ENCODE data around the gene TTC9C.

DNA sequence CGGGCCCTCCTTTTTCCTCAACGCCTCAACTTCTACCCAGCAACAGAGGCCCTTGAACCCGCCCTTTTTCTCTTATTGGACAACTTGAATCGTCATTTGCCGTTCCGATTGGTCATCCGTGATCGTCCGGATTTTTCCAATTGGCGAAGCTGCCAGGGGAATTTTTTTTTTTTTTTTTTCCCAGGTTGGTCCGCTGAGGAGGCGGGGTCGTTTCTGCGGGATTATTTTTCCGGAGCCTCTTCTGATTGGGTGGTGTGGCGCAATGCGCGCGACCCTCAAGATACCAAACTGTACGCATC lies 465 bp upstream of the TTC9C start:
- TF ChIP-seq, protein P1, sequence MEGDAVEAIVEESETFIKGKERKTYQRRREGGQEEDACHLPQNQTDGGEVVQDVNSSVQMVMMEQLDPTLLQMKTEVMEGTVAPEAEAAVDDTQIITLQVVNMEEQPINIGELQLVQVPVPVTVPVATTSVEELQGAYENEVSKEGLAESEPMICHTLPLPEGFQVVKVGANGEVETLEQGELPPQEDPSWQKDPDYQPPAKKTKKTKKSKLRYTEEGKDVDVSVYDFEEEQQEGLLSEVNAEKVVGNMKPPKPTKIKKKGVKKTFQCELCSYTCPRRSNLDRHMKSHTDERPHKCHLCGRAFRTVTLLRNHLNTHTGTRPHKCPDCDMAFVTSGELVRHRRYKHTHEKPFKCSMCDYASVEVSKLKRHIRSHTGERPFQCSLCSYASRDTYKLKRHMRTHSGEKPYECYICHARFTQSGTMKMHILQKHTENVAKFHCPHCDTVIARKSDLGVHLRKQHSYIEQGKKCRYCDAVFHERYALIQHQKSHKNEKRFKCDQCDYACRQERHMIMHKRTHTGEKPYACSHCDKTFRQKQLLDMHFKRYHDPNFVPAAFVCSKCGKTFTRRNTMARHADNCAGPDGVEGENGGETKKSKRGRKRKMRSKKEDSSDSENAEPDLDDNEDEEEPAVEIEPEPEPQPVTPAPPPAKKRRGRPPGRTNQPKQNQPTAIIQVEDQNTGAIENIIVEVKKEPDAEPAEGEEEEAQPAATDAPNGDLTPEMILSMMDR (conservative IDR thresholded peaks at IDR 0.05; ENCODE audit: low read length), result no peak
- TF ChIP-seq EZH2phosphoT487 (IDR thresholded peaks at IDR 0.05; ENCODE audit: borderline replicate concordance), result no peak

Data from Loucy (cell line).